Activated T-helper 1 cell treated with Interleukin-2 at 50 U/mL for 16 hours (primary cell): ENCODE results near the gene LMO7.

ENCODE experiments used
- DNase-seq: peaks from one replicate; pipeline ENCODE4 v3.0.0-alpha.2; 2020; ENCODE audit warnings: low read depth

The LMO7 gene

DNA sequence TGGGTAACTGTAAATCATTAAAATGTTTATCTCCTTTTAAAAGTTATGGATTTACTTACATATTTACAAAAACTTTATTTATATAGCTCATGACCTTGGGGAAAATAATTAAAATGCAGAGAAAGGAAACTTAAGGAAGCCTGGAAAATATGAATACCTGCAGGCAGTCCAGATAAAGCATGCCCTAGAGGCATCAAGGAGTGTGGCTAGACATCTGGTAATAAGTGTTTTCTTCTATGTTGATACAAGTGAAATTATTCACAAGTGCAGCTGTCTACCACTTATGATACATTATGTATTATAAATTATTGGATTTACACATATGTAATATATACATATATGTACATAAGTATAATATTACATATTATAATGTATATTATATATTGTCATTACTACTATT is 207.9 kb downstream of the LMO7 start:
- DNase-seq, result no peak

DNA sequence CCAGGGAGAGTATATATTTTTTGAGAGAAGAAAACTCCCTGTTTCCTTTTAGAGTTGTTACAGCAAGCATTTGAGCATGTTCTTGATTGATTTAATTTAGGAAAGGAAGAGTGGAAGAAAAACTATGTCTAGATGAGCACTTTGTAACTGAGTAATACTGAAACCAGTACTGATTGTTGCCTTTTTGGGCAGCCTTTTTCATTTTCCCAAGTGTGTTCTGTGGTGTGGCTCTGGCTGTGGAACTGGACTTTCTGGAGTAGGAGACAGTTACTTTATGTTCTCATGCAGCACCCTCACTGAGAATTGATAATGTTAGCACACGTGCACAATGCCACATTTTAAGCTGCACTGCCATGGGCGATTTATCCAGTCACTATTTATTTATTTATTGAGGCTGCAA is 211.5 kb downstream of the LMO7 start:
- DNase-seq, result no peak

DNA sequence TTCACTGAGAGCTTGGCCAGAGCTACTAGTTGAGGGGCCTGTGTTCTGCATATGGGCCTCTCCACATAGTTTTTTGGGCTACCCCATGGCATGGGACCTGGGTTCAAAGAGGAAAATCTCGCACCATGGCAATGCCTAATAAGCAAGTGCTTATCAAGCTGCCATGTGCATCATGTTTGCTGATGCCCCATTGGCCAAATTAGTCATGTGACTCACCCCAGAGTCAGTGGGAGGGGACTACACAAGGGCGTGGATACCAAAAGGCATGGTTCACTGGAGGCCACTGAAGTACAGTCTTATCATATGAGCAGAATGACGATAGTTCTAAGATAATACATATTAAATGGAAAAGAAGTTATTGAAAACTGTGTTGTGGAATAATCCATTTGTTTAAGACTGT is 214.8 kb downstream of the LMO7 start:
- no peak for DNase-seq

DNA sequence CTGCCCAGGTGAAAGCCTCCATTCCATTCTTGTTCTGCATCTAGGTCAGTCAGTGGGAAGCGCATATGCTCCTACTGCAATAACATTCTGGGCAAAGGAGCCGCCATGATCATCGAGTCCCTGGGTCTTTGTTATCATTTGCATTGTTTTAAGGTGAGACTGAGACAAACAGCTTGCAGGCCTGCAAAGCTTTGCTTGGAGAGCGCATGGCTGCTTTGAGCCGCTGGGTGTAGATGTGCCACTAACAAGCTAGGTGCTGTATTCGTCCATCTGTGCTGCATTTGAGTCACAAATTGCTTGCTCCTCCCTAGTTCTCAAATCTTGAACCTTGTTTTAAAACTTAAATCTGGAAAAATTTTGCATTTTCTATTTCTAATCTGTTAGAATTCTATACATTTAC is 219.1 kb downstream of the LMO7 start:
- no peak for DNase-seq

DNA sequence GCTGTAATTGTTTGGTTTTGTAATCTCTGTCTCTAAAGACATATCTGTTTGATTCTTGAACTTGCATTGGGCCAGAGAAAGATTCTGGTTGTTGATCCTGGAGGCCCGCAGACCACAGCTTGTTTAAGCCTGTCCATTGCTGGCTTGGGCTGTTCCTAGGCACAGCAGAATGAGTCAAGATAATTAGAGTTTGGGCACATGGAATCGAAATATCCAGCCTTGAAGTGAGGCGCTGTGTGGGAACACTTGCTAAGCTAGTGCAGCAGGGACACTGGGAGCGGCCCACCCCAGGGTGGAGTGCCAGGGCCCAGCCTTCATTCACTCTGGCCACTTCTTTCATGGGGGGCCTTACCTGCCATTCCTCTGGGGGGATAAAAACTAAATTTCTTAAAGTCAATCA is 219.7 kb downstream of the LMO7 start:
- no peak for DNase-seq

DNA sequence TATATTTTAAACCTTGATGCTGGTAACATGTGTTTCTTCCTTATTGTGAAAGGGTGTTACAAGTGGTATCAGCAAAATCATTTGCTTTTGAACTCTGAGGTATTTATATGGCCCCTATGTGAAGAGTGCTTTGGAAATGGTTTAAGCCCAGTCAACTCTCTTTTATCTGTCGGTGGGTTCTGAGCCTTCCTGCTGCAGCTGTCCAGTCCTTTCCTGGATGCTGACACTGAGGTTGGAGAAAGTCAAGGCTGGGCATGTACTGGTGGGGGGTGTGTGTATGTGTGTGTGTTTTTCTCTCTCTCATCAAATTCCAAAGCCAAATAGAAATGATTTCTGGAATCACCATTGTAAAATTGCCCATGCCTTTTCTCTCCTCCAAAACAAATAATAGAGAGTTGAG is 221.2 kb downstream of the LMO7 start:
- DNase-seq, result no peak

DNA sequence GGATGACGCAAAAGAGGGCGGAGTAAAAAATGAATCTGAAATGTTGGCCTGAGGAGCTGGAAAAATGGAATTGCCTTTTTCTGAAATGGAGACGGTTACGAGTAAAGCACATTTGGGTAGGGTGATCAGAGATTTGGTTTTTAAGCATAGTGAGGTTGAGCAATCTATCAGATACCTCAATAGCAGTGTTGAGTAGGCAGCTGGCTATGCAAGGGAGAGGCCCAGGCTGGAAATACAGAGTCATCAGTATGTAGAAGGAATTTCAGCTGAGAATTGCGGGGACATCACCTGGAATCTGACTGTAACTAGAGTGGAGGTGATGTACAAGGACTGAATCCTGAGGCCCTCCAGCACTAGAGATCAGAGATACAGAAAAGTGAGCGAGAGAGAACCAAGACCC is 224.8 kb downstream of the LMO7 start:
- DNase-seq, result no peak

DNA sequence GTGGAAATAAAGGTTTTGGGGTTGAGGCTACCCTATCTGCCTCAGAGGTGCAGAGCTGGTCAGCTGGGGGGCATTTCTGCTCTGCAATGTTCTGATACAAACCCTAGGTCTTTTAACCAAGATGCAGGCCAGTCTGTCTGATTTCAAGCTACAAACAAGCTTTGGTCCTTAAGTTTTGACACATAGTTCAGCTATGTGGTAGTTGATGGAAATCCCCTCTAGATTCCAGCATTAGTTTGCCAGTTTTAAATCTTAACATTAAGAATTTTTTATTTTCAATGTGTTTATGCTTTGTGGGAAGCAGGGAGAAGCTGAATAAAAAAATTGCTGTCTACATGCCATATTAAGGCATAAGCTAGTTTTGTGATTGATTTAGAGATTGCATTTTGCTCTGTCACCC is 225.7 kb downstream of the LMO7 start:
- no peak for DNase-seq

DNA sequence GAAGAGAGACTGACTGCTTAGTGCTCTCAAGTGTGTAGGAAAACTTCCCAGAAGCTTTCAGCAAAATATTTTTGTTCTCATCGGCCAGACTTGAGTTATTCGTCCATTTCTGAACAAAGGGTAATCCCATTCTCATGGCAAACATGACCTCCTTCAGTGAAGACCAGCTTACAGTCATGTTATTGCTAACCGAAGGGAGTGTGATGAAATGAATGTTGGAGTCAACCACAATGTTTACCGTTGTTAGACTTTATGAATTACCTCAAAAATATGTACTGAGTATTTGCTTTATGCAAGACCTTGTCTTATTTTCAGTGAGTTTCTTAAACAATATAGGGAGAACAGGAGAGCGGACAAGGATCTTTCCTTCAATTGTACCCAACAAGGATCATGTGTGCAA is 228.6 kb downstream of the LMO7 start:
- DNase-seq, result no peak

DNA sequence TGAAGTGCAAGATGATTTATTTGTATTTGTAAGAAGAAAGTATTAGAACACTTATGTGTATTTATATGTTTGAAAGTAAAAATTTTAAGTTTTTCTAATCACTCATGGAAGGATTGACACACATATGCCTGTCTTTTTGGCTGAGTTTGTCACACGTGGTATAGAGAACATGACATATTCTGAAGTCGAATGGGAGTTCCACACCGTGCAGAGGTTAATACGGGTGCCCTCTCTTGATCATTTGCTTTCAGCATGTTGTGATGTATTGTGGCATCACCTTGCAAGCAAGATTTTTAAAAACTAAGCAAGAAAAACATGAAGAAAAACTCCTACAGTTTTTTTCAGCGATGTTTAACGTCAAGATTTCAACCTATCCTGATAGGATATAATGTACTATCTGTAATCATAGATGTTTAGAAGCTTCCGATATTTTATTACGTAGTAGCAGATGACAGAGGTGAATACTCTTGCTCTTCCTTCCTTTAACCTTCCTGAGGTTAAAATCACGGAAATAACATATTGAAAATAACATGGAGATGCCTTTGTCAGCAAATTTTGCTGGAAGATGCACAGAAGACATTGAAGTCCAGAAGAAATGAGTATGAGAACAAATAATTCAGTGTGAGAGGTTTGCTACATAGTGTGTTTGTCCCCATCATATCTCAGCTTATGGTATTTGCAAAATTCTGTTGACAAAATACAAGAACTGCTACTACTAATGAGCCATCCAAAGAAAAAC is 231.4 kb downstream of the LMO7 start:
- DNase-seq, result no peak

DNA sequence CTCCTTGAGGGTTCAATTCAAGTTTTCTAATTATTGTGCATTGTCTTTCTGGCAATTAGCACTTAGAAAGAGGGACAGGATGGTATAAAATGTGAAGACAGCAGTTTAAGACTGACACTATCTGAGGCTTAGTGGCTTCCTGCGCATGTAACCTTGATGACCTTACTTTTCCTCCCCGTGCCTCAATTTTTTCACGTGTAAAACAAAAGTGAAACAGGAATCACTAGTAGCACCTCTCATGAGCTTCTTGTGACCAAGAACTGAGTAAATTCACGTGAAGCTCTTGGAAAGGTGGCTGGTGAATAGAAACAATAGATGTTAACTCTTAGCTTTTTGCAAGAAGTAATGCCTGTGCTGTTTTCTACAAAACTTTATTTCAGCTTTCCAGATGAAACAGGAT is 233.9 kb downstream of the LMO7 start:
- no peak for DNase-seq

DNA sequence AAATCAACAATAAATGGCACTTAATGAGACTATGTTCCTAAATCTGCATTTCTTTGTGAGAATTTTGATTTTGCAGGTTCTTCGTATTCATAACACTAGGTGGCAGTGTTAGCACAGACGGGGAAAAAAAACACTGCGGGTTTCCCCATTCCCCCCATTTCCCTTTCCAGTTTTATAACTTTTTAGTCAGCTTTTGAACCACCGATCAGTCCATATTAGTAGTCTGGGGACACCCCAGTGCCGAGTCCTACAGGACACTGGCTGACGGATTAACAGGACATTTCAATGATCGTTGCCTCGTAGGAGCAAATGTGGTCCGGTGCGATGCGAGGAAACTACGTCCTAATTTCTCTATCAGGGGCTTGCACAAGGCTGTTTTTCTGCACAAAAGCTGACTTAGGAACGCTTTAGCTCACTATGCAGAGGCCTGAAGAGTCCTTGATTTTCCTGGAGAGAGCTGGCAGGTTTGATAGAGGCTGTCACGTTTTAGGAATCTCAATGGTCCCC is 234.3 kb downstream of the LMO7 start:
- DNase-seq, result no peak

DNA sequence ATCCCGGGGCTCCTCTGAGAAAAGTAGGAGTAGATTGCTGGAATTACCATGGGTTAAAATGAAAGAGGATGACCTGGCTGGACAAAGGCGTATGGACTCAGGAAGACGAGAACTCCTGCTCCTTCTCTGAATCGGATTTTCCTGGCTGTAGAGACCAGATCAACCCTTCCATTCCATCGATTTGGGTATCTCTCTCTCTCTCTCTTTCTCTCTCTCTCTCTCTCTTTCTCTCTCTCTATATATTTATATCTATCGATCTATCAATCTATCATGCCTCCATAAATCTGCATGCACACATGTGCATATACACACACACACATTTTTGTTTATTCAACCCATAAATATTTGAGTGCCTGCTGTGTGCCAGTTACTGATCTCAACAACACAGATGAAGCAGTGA is 234.9 kb downstream of the LMO7 start:
- no peak for DNase-seq

DNA sequence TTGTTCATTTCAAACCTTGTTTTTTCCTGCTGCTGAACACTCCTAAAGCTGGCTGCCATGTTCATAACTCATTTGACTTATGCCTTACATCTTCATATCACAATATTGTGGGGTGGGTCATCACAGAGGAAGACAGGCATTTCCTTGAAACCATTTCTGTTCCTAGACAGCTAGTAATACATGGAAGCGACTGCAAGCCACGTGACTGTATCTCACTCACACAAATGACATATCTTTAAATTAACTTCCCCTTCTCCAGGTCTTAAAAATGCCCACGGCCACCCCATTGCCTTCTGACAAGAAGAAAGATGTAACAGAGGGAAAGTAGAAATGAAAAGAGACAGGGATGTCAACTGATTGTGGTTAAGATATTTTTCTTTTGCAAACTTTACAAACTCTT is 236.8 kb downstream of the LMO7 start:
- no peak for DNase-seq

DNA sequence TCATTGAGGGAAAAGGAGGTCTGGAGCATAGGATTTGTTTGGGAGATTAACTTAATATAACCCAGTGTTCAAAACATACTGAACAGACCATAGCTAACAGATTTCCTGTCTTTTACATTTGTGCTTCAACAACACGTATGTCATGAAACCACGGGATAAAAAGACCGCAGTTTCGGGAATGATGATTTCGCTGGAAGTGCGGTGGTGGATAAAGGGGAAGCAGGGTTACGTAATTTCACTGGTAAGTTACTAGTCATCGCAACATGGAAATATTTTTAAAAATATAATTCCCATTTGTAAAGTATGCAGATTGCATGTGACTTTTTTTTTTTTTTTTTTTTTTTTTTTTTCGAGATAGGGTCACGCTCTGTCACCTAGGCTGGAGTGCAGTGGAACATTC is 237.4 kb downstream of the LMO7 start:
- no peak for DNase-seq

DNA sequence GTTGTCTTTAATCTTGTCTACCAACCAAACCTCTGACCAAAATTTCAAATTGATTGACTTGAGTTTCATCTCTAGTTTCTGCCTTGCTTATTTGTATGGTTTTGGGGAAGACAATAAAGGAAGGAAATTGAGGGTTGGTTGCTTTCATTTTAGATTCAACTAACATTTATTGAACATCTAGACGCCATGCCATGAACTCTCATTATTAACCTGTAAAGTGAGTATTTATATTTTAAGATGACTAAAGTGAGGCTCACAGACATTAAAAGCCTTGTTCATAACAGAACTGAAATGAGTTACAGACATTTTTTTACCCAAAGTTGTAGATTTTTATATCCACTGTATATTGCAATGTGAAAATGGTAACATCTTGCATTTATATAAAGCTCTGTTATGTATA is 239.3 kb downstream of the LMO7 start:
- no peak for DNase-seq

DNA sequence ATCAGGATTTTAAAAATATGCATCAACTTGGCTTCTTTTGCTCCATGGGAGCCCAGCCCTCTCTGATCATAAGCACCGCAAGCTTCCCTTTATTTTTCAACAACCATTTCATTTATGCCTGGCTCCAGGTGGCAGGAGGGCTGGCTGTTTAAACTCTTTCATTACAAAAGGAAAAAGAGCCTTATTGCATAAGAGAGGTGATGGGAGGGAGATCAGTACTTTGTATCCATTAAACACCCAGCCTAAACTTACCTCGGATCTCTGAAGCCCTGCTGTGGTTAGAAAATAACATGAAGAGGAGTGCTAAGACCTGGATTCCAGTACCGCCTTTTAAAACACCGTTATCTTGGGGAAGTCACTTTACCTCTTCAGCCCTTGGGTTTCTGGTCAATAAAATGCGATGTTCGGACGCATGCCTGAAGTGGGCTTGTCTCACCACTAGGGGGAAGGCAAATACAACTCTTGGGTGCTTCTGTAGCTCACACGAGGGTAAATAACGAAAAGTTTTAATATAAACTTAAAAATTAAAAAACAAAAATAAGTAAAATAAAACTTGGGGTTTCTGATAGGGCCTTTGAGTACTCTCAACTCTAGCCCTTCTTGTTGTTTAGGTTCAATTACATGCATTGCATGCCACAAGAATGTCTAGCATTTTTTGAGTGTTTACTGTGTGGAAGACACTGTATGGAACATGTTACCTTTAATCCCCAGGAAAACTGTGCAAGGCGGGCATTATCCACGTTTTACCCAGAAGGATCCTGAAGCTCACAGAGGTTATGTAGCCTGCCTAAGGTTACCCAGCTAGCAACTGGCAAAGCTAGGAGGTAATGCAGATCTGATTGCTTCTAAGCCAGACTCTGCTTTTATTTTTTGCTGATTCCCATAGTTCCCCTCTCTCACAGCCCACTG is 240.3 kb downstream of the LMO7 start:
- DNase-seq, result peak; percentile 5

DNA sequence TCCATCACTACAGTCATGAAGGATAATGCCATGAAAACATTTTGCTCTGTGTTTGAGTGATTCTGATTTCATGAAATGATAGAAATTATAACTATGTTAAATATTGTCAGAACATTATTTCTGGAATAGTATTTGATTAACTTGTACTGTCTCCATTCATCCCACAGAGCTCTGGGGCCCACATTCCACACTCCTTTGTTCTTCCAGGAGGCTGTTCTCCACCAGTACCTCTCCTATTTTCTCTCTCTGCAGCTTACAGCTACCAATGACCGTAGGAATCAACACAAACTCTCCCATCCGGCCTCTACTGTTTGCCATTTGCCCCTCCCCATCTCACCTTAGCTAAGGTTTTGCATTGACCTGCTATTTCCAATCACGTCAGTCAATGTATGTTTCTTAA is 240.9 kb downstream of the LMO7 start:
- no peak for DNase-seq

DNA sequence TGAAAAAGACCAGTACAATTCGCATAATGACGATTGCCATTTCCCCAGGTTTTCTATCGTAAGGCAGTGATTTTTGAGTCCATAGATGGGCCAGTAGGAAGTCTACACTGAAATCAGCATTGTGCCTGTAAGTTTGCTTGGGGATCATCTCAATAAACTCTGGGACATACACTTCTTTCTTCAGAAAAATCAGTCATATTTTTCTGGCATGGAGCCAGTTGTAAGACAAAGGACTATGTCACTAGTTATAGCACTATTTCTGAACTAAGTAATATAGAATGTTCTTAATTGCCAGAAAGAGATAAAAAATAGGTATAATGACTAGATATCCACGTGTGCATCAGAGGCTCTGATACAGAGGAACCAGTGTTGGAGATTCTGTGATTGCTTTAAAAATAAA is 243.5 kb downstream of the LMO7 start:
- no peak for DNase-seq

DNA sequence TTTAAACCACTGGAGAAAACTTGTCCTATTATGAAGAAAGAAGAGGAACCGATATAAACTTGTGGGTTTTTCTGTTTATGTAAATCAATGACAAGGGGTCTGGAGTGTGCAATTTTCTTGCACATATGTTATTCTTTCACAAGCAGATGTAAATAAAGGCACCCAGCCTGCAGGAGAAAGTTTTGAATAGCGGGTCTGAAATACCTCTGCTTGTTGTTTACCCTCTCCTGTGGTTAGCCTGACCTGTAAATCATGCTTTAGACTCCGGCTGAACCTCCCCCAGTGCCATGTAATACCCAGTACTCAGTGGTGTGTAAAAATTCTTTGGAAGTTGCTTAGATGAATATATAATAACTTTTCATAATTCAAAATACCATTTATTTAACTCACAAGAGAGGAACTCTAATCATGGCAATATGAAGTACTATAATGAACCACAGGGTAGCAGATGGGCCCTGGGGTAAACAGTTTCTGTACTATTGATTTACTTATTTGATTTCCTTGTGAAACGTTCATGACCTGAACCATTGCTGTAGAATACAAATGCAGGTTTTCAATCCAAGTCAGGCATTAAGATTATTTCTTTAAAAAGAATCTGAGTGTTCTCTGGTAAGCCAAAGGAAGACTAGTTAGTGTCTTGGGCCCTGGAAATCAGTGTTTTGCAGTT is 245.1 kb downstream of the LMO7 start:
- DNase-seq, result no peak

DNA sequence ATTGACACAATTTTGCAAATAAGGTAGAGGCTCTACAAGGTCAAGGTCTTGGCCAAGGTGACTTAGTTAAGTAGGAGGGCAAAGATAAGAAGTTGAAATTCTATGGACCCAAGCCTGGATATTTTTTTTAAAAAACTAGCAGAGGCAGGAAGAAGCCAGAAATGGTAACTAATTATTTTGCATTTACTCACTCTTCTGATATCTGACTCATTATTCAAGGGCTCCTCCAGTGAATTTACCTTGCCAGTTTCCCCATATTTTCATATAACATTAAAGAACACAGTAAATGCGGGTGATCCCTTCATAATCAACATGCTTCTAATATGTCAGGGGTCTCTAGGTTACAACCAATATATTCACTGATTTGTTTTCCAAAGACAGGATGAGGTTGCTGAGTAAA is 246.1 kb downstream of the LMO7 start:
- no peak for DNase-seq

DNA sequence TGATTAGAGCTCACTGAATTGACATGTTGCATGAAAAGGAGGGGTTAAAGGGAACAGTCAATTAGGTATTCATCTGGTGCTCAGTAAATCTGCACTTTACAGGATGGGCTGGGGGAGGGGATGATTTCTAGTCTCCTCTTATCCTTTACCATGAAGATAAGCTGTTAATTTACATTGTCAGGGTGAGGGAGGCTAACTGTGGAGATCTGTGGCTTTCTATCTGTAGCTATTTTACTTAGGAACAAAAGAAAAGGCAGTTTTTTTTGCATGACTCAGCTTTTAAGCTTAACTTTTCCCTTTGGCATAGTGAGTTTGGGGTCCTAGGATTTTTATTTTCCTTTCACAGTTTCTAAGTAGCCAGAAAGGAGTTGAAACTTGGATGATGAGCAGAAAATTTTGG is 253.3 kb downstream of the LMO7 start:
- no peak for DNase-seq

DNA sequence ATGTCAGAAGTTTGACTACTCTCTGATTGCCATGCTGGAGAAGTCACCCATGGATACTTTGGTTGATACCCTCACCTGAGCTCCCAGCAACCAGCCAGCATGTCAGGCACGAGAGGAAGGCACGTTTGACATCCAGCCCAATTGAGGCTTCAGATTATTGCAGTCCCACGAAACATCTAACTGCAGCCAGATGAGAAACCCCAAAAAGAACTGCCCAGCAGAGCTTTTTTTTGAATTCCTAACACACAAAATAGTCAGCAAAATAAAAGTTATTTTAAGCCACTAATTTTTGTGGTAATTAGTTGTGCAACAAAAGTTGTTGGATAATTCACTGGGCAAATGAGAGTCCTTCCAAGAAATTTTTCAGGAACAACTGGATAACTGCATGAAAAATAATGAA is 259.0 kb downstream of the LMO7 start:
- DNase-seq, result no peak
